GM12878 (cell line): ENCODE data around the gene RERE. TPM values are rescaled to one million over a fixed set of nuclear protein-coding genes. Genes with fewer than 3 reads are reported as not detected.

ENCODE experiments used
- ATAC-seq: fragments of 200-7000 bp; cut with Tn5 transposase; 3 replicates; pipeline ENCODE4 v1.9.1; 2020; ENCODE audit warnings: mild to moderate bottlenecking, moderate library complexity
- BruUV-seq: library from RNA; stranded (reverse); fragments of 400-500 nt; replicated peaks from 2 replicates; lab custom pipeline; 2021; lab: Mats Ljungman, UMichigan
- CTCF ChIA-PET: fragments of 300-600 bp; sonication (Branson Sonifier 250); formaldehyde crosslinking; extraction: SDS; loops from one replicate; lab custom pipeline; 2021; ENCODE audit warnings: inconsistent platforms; lab: Yijun Ruan, JAX
- POLR2A ChIA-PET: fragments of 350-600 bp; formaldehyde crosslinking; extraction: SDS; loops from one replicate; lab custom pipeline; 2021; ENCODE audit warnings: inconsistent platforms; lab: Charles Lee
- RAD21 ChIA-PET: fragments of 300-600 bp; sonication (Branson Sonifier 250); formaldehyde crosslinking; loops from one replicate; lab custom pipeline; 2023; ENCODE audit warnings: antibody characterized with exemption; ENCODE audit not compliant: unreplicated experiment; lab: Charles Lee
- SMC1A ChIA-PET: fragments of 300-600 bp; sonication (Branson Sonifier 250); formaldehyde crosslinking; loops from one replicate; lab custom pipeline; 2023; ENCODE audit not compliant: unreplicated experiment, uncharacterized antibody; lab: Charles Lee
- DNase-seq: peaks from one replicate; pipeline ENCODE4 v3.0.0-alpha.2; 2011; ENCODE audit warnings: low read depth, low spot score
- FAIRE-seq: peaks from 3 replicates; lab custom pipeline; 2011; peaks lifted over from hg19 to GRCh38; lab: Jason Lieb, UNC
- H2AFZ ChIP-seq: 2 replicates; pipeline ENCODE4 v1.6.0; 2011; ENCODE audit warnings: low read depth, low read length, control low read depth; ENCODE audit not compliant: control insufficient read depth
- H3K27ac ChIP-seq: 2 replicates; pipeline ENCODE4 v1.5.1; 2011; ENCODE audit warnings: control low read depth; ENCODE audit not compliant: control insufficient read depth, insufficient read depth
- H3K27me3 ChIP-seq, 2 experiments: replicated peaks in 1 of 2; 2 replicates each; pipeline versions ENCODE4 v1.6.0 to v1.6.1; 2011; ENCODE audit warnings: low read length in 1 of 2; ENCODE audit not compliant: control insufficient read depth in 2 of 2, insufficient read depth in 2 of 2
- H3K36me3 ChIP-seq, 2 experiments: 2 replicates each; pipeline ENCODE4 v1.5.1; 2011; ENCODE audit warnings: low read length in 1 of 2; ENCODE audit not compliant: control insufficient read depth in 2 of 2, insufficient read depth in 2 of 2
- H3K4me1 ChIP-seq: 2 replicates; pipeline ENCODE4 v1.6.1; 2011; ENCODE audit warnings: mild to moderate bottlenecking, low read length, moderate library complexity, mixed read lengths; ENCODE audit not compliant: control insufficient read depth, insufficient read depth
- H3K4me2 ChIP-seq: 2 replicates; pipeline ENCODE4 v1.6.0; 2011; ENCODE audit warnings: control low read depth; ENCODE audit not compliant: control insufficient read depth, insufficient read depth
- H3K4me3 ChIP-seq: fragments of 200-600 bp; sonication (generic); 2 replicates; pipeline ENCODE4 v1.5.1; 2016
- H3K79me2 ChIP-seq: 2 replicates; pipeline ENCODE4 v1.6.0; 2011; ENCODE audit warnings: low read length; ENCODE audit not compliant: control insufficient read depth, insufficient read depth
- H3K9ac ChIP-seq: 2 replicates; pipeline ENCODE4 v1.8.0; 2011; ENCODE audit warnings: low read length, control low read depth, mixed read lengths; ENCODE audit not compliant: control insufficient read depth, insufficient read depth
- H3K9me3 ChIP-seq: replicated peaks from 3 replicates; pipeline ENCODE4 v1.5.1; 2011; ENCODE audit warnings: mild to moderate bottlenecking, low read length; ENCODE audit not compliant: control insufficient read depth, insufficient read depth
- H4K20me1 ChIP-seq: 2 replicates; pipeline ENCODE4 v1.6.0; 2011; ENCODE audit not compliant: control insufficient read depth, insufficient read depth
- BACH1 ChIP-seq: fragments of 450-650 bp; IDR thresholded peaks from 2 replicates; pipeline ENCODE4 v1.6.1; 2017; ENCODE audit warnings: mild to moderate bottlenecking, borderline replicate concordance
- CBX3 ChIP-seq: fragments of 200-600 bp; sonication (generic); IDR thresholded peaks from 2 replicates; pipeline ENCODE4 v1.6.1; 2016; ENCODE audit warnings: low read depth, borderline replicate concordance
- CEBPB ChIP-seq, 2 experiments: fragments of 150-350 bp in 1 of 2; IDR thresholded peaks; 2 replicates each; pipeline ENCODE4 v1.6.1; 2012 to 2014; ENCODE audit warnings: low read depth in 2 of 2, low read length in 2 of 2, borderline replicate concordance in 1 of 2, inconsistent platforms in 1 of 2
- FOXK2 ChIP-seq: fragments of 450-650 bp; IDR thresholded peaks from 2 replicates; pipeline ENCODE4 v1.6.1; 2017; ENCODE audit warnings: mild to moderate bottlenecking, moderate library complexity
- FOXM1 ChIP-seq: IDR thresholded peaks from 2 replicates; pipeline ENCODE4 v1.6.1; 2012; ENCODE audit warnings: low read depth, mild to moderate bottlenecking, inconsistent platforms, low read length, moderate library complexity
- HDAC2 ChIP-seq: fragments of 200-600 bp; sonication (generic); IDR thresholded peaks from 2 replicates; pipeline ENCODE4 v1.6.1; 2017
- KAT2A ChIP-seq: conservative IDR thresholded peaks from 2 replicates; pipeline ENCODE4 v1.6.1; 2011; ENCODE audit warnings: low read depth, low read length; ENCODE audit not compliant: control insufficient read depth
- KDM1A ChIP-seq: fragments of 200-600 bp; sonication (generic); IDR thresholded peaks from 2 replicates; pipeline ENCODE4 v1.6.1; 2016; ENCODE audit warnings: borderline replicate concordance
- MAX ChIP-seq: IDR thresholded peaks from 2 replicates; pipeline ENCODE4 v1.6.1; 2012; ENCODE audit warnings: low read depth, low read length, improper control_type of control experiment
- MTA3 ChIP-seq: IDR thresholded peaks from 2 replicates; pipeline ENCODE4 v1.6.1; 2012; ENCODE audit warnings: low read length, inconsistent platforms, borderline replicate concordance
- NFIC ChIP-seq: IDR thresholded peaks from 2 replicates; pipeline ENCODE4 v1.6.1; 2012; ENCODE audit warnings: low read depth, mild to moderate bottlenecking, inconsistent platforms, low read length, moderate library complexity
- NR2C2 ChIP-seq: IDR thresholded peaks from 2 replicates; pipeline ENCODE4 v1.6.1; 2011; ENCODE audit warnings: borderline replicate concordance, low read depth; ENCODE audit not compliant: control insufficient read depth, insufficient read length
- POU2F2 ChIP-seq: IDR thresholded peaks from 3 replicates; pipeline ENCODE4 v1.6.1; 2011; ENCODE audit warnings: low read depth, mild to moderate bottlenecking, low read length, borderline replicate concordance
- SKIL ChIP-seq: fragments of 450-650 bp; IDR thresholded peaks from 2 replicates; pipeline ENCODE4 v1.6.1; 2017; ENCODE audit warnings: mild to moderate bottlenecking, low read depth, inconsistent platforms; ENCODE audit not compliant: poor library complexity, severe bottlenecking
- TARDBP ChIP-seq: IDR thresholded peaks from 2 replicates; pipeline ENCODE4 v1.6.1; 2016; ENCODE audit warnings: borderline replicate concordance
- YBX1 ChIP-seq: fragments of 450-650 bp; IDR thresholded peaks from 2 replicates; pipeline ENCODE4 v1.6.1; 2016; ENCODE audit warnings: antibody characterized with exemption
- ZBED1 ChIP-seq: IDR thresholded peaks from 2 replicates; pipeline ENCODE4 v1.6.1; 2016; ENCODE audit warnings: borderline replicate concordance
- ZBTB40 ChIP-seq: fragments of 450-650 bp; IDR thresholded peaks from 2 replicates; pipeline ENCODE4 v1.6.1; 2016; ENCODE audit warnings: mild to moderate bottlenecking, moderate library complexity, borderline replicate concordance
- ZZZ3 ChIP-seq: IDR thresholded peaks from 2 replicates; pipeline ENCODE4 v1.6.1; 2011; ENCODE audit warnings: low read depth; ENCODE audit not compliant: control insufficient read depth, insufficient read length
- WGBS: methylation state at CpG from one replicate; pipeline ENCODE4 v1.1.6; 2016; ENCODE audit warnings: low lambda C conversion rate; ENCODE audit not compliant: insufficient replicate concordance, insufficient coverage; ENCODE audit errors: missing lambda C conversion rate; 5-methylcytosine and 5-hydroxymethylcytosine counted together
- in situ Hi-C: fragments of 300-500 bp; cut with MboI; formaldehyde crosslinking; loops from 9 replicates; pipeline ENCODE4 v1.14.3; 2018; ENCODE audit warnings: mixed read lengths
- intact Hi-C: fragments of 100-400 bp; cut with micrococcal nuclease; formaldehyde crosslinking; loops from one replicate; pipeline ENCODE4 v1.14.2; 2022; ENCODE audit not compliant: unreplicated experiment
- polyA plus RNA-seq, 11 experiments: library from polyadenylated mRNA; depleted of rRNA in 4 of 11; unstranded in 6 of 11; stranded (reverse) in 5 of 11; fragments of >200 nt; fragmentation: Nextera tagmentation in 4 of 11; fragmentation: Illumina TruSeq in 1 of 11; extraction: Ambion mirVana in 4 of 11; extraction: Trizol in 1 of 11; gene quantifications; 1 replicate in 1 of 11; 2 replicates in 10 of 11; pipeline versions ENCODE4 v1.2.1 to v1.2.3, GENCODE V29; 2011 to 2016; ENCODE audit warnings: inconsistent platforms in 2 of 11, missing spikeins in 2 of 11, low read depth in 1 of 11
- total RNA-seq, 4 experiments: library from RNA; depleted of rRNA in 3 of 4; stranded (reverse); fragments of >200 nt in 3 of 4; fragmentation: Illumina TruSeq in 1 of 4; extraction: Trizol in 1 of 4; gene quantifications; 2 replicates each; pipeline versions ENCODE4 v1.2.1 to v1.2.3, GENCODE V29; 2013 to 2021

The RERE gene
- total and polyA plus RNA-seq, 10 of the 15 experiments (the other 5 are each of a cell fraction or from before 2014, with no cell fraction given) = 5.2 to 60.5 (median 20.2) TPM

- 1% methylated on average over 5 of the region's 5 CpGs for WGBS
- no peak overlapping the region for H2AFZ ChIP-seq
- peak overlapping the region; percentile 71 for H3K27ac ChIP-seq
- H3K27me3 ChIP-seq = no peaks in the 10 kb centered on the region
- RAD21 ChIA-PET = interaction anchor here (0.9 to 4.3 kb wide), 18 partner anchors 10 to 335 kb away, joined by 3 to 33 read pairs (median 4); no protein-coding TSS in a partner anchor
- BruUV-seq = no TSS peak
- CTCF ChIA-PET = interaction anchor here (0.6 to 2.1 kb wide), 11 partner anchors 11 to 412 kb away, joined by 3 to 14 read pairs (median 3); no protein-coding TSS in a partner anchor
- no peaks in the 10 kb centered on the region; a peak in 1 of 4 replicates for H3K36me3 ChIP-seq
- H3K4me2 ChIP-seq = peak overlapping the region; percentile 97
- DNase-seq = peak; percentile 95
- H3K79me2 ChIP-seq = peaks cover 7% of the 10 kb centered on the region
- SMC1A ChIA-PET = interaction anchor here (0.6 to 3.2 kb wide), 22 partner anchors 8 to 300 kb away, joined by 3 to 24 read pairs (median 5); no protein-coding TSS in a partner anchor
- intact Hi-C loops = loop anchor here (2.0 to 10.0 kb wide), 2 partner anchors 31 to 97 kb away; no protein-coding TSS in a partner anchor
- ATAC-seq = peak; percentile 74
- H3K4me3 ChIP-seq = 0 out of 2 replicates have a peak overlapping the region, but pooled peaks have one; percentile 25
- H3K9ac ChIP-seq = no peak overlapping the region
- in situ Hi-C loops = no loop called here
- POLR2A ChIA-PET = interaction anchor here (0.5 to 2.2 kb wide), 10 partner anchors 42 to 650 kb away, joined by 3 to 15 read pairs (median 4); no protein-coding TSS in a partner anchor
- no peaks in the 10 kb centered on the region for H3K9me3 ChIP-seq
- H4K20me1 ChIP-seq = peaks cover 8% of the 10 kb centered on the region; the same call in 1 of the 2 replicates
- peak; percentile 79 for FAIRE-seq
- H3K4me1 ChIP-seq = peaks cover 54% of the 10 kb centered on the region
- no peak for TF ChIP-seq TARDBP
- no peak; the same call in 1 of the 2 replicates for TF ChIP-seq BACH1
- peak in 1 of 2 experiments; percentile 93; a peak in 2 of 4 replicates for TF ChIP-seq CEBPB (IDR thresholded peaks at IDR 0.05; ENCODE audit: borderline replicate concordance in 1 of 2, low read depth in 2 of 2, low read length in 2 of 2)
- TF ChIP-seq HDAC2 = no peak
- no peak for TF ChIP-seq YBX1
- peak; percentile 80; the same call in 2 of the 3 replicates for TF ChIP-seq POU2F2
- TF ChIP-seq MTA3 = peak; percentile 97
- peak; percentile 82 for TF ChIP-seq ZBED1
- no peak for TF ChIP-seq KDM1A
- TF ChIP-seq ZBTB40 = no peak; the same call in 1 of the 2 replicates
- no peak for TF ChIP-seq KAT2A
- TF ChIP-seq FOXK2 = no peak
- peak; percentile 97 for TF ChIP-seq SKIL
- TF ChIP-seq MAX = peak; percentile 52; the same call in 1 of the 2 replicates
- no peak for TF ChIP-seq NR2C2
- peak; percentile 95 for TF ChIP-seq NFIC
- no peak for TF ChIP-seq ZZZ3
- peak; percentile 95 for TF ChIP-seq FOXM1
- TF ChIP-seq CBX3 = no peak
Observed at GRCh38 chr1:8427493-8427892, 389.9 kb downstream of the RERE start.
